GM23338 (cell line): ENCODE results near the gene ZNF664.

Experiments
- CREB1 ChIP-seq: fragments of 250-450 bp; sonication (Bioruptor Pico); IDR thresholded peaks from 2 replicates; pipeline ENCODE4 v1.5.0; 2020; ENCODE audit warnings: low read depth, mild to moderate bottlenecking, moderate library complexity
- CTCF ChIP-seq, 2 experiments: fragments of 200-600 bp in 1 of 2; sonication (generic) in 1 of 2; conservative IDR thresholded peaks; 2 replicates each; pipeline versions ENCODE4 v1.5.1 to v1.6.1; 2016 to 2017; ENCODE audit warnings: antibody characterized with exemption in 2 of 2, low read depth in 2 of 2, mild to moderate bottlenecking in 2 of 2, moderate library complexity in 1 of 2
- ETS1 ChIP-seq: IDR thresholded peaks from 2 replicates; pipeline ENCODE4 v1.6.1; 2016; ENCODE audit warnings: antibody characterized with exemption
- EZH2 ChIP-seq: fragments of 200-600 bp; sonication (generic); IDR thresholded peaks from one replicate; pipeline ENCODE4 v1.8.0; 2017; ENCODE audit warnings: antibody characterized with exemption, mild to moderate bottlenecking, low read depth; ENCODE audit not compliant: unreplicated experiment
- EZH2phosphoT487 ChIP-seq: fragments of 200-600 bp; sonication (generic); IDR thresholded peaks from one replicate; pipeline ENCODE4 v1.8.1; 2018; ENCODE audit warnings: antibody characterized with exemption; ENCODE audit not compliant: unreplicated experiment
- JUNB ChIP-seq: IDR thresholded peaks from one replicate; pipeline ENCODE4 v1.6.1; 2016; ENCODE audit warnings: antibody characterized with exemption; ENCODE audit not compliant: unreplicated experiment
- NANOG ChIP-seq: IDR thresholded peaks from 2 replicates; pipeline ENCODE4 v1.6.1; 2016; ENCODE audit warnings: antibody characterized with exemption, borderline replicate concordance
- POLR2AphosphoS5 ChIP-seq: IDR thresholded peaks from 2 replicates; pipeline ENCODE4 v1.6.1; 2016; ENCODE audit warnings: antibody characterized with exemption, low read depth
- REST ChIP-seq: IDR thresholded peaks from one replicate; pipeline ENCODE4 v1.6.1; 2018; ENCODE audit warnings: antibody characterized with exemption; ENCODE audit not compliant: unreplicated experiment
- STAT1 ChIP-seq: IDR thresholded peaks from one replicate; pipeline ENCODE4 v1.6.1; 2016; ENCODE audit warnings: antibody characterized with exemption; ENCODE audit not compliant: unreplicated experiment
- ZNF114 ChIP-seq: fragments of 250-450 bp; sonication (Bioruptor Pico); IDR thresholded peaks from 2 replicates; pipeline ENCODE4 v1.5.0; 2020; ENCODE audit warnings: mild to moderate bottlenecking, moderate library complexity
- ZNF331 ChIP-seq: fragments of 250-450 bp; sonication (Bioruptor Pico); IDR thresholded peaks from 2 replicates; pipeline ENCODE4 v1.5.0; 2020; ENCODE audit warnings: low read depth, mild to moderate bottlenecking, moderate library complexity
- ZNF462 ChIP-seq: fragments of 250-450 bp; sonication (Bioruptor Pico); IDR thresholded peaks from 2 replicates; pipeline ENCODE4 v1.5.0; 2020; ENCODE audit warnings: mild to moderate bottlenecking, moderate library complexity

- TF ChIP-seq CTCF (conservative IDR thresholded peaks at IDR 0.05; ENCODE audit: low read depth in 2 of 2) (no peak), EZH2 (no peak), REST (no peak), ZNF114 (CRISPR knock-in tag) (no peak), STAT1 (no peak), EZH2phosphoT487 (no peak), POLR2AphosphoS5 (no peak), JUNB (no peak), ETS1 (no peak), CREB1 (CRISPR knock-in tag) (no peak), ZNF331 (CRISPR knock-in tag) (no peak), NANOG (no peak), ZNF462 (CRISPR knock-in tag) (no peak)
Observed at GRCh38 chr12:124025661-124026060, 52.6 kb downstream of the ZNF664 start.
